Activated CD8-positive, alpha-beta memory T cell treated with anti-CD3 and anti-CD28 coated beads, Interleukin-2, amount 10 ng/mL, durations not matched to agents 7 days and 5 days (primary cell): ENCODE results near the gene ZDHHC17. TPM values are rescaled to one million over a fixed set of nuclear protein-coding genes. Genes with fewer than 3 reads are reported as not detected.

ENCODE experiments used
- ATAC-seq: fragments of 150-1000 bp; cut with Tn5 transposase; one replicate; pipeline ENCODE4 v1.10.0; 2021; ENCODE audit warnings: moderate library complexity
- CTCF ChIA-PET: fragments of 350-600 bp; sonication (Branson Sonifier 250); formaldehyde crosslinking; loops from one replicate; lab custom pipeline; 2021; ENCODE audit warnings: antibody characterized with exemption; lab: Charles Lee
- DNase-seq: peaks from one replicate; pipeline ENCODE4 v3.0.0-alpha.2; 2020
- H3K27ac Mint-ChIP-seq: one replicate; pipeline ENCODE4 v1.8.0; 2021; ENCODE audit warnings: mild to moderate bottlenecking, mixed read lengths
- H3K27me3 Mint-ChIP-seq: one replicate; pipeline ENCODE4 v1.8.0; 2021; ENCODE audit warnings: mixed read lengths
- H3K36me3 Mint-ChIP-seq: one replicate; pipeline ENCODE4 v1.8.0; 2021; ENCODE audit warnings: mild to moderate bottlenecking, mixed read lengths
- H3K4me1 Mint-ChIP-seq: one replicate; pipeline ENCODE4 v1.8.0; 2021; ENCODE audit warnings: mixed read lengths
- H3K4me3 Mint-ChIP-seq: one replicate; pipeline ENCODE4 v1.8.0; 2021; ENCODE audit warnings: mild to moderate bottlenecking, moderate library complexity, mixed read lengths
- H3K9me3 Mint-ChIP-seq: one replicate; pipeline ENCODE4 v1.8.0; 2022; ENCODE audit warnings: low read depth, mixed read lengths
- total RNA-seq, 2 experiments: library from RNA; stranded (reverse); gene quantifications; one replicate each; pipeline ENCODE4 v1.2.3, GENCODE V29; 2021

The ZDHHC17 gene
- total RNA-seq, 2 experiments from 2014 or later = 19.9 to 25.9 TPM

- CTCF ChIA-PET = no interaction called here
- DNase-seq (peak; percentile 71), ATAC-seq (peak; percentile 89)
- Mint-ChIP-seq H3K4me1 (peaks cover 11% of the 10 kb centered on the region), H3K27ac (no peak within 1 kb of the TSS), H3K4me3 (peak within 1 kb of the TSS; percentile 78), H3K27me3 (peaks cover 74% of the 10 kb centered on the region), H3K36me3 (no peaks in the 10 kb centered on the region), H3K9me3 (no peaks in the 10 kb centered on the region)
Observed at GRCh38 chr12:76878899-76879709, 115.2 kb downstream of the ZDHHC17 start, which contains the start of gene CSRP2. TSS of gene CSRP2 (minus strand) at chr12:76879019. CDS start at chr12:76866260, 12,759 bp downstream.

DNA sequence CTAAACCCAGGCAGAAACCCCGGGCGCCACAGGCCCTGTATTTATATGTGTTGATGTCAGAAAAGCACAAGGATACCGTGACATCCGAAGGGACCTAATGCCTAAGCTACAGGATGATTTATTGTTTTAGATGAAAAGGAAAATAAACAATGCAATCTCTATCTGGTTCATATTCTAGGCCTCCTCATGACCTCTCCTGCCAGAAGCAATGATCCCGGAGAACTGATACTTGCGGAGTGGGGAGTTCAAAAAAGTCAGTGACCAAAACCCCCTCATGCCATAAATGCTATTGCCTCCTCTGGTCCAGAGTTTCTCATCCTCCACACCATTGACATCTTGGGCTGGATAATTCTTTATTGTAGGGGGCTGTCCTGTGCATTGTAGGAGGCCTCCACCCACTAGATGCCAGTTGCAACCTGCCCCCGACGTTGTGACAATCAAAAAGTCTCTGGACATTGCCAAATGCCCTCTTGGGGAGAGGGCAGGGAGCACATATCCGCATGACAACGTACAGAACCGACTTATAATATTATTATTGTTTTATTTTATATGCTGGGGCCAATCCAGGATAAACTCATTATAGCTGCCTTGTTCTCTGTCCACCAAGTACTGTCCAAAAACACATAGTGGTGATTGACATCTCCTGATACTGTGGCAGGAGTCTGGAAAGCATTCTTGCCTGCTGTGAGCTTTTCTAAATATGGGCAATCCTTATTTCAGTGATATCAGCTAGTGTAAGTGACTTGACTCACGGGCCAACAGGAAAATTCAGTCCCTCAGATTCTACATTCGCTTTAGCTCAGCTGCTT is 116.0 kb downstream of the ZDHHC17 start:
- CTCF ChIA-PET = no interaction called here
- Mint-ChIP-seq H3K9me3 (no peaks in the 10 kb centered on the region), H3K27me3 (peaks cover 68% of the 10 kb centered on the region), H3K36me3 (no peaks in the 10 kb centered on the region), H3K4me1 (peaks cover 11% of the 10 kb centered on the region), H3K27ac (no peak overlapping the region), H3K4me3 (peak overlapping the region; percentile 67)
- ATAC-seq = no peak
- DNase-seq = no peak

- CTCF ChIA-PET = no interaction called here
- DNase-seq (no peak), ATAC-seq (no peak)
- peaks cover 11% of the 10 kb centered on the region for H3K4me1 Mint-ChIP-seq
- H3K27me3 Mint-ChIP-seq = peaks cover 64% of the 10 kb centered on the region
- no peak overlapping the region for H3K27ac Mint-ChIP-seq
- no peak overlapping the region for H3K4me3 Mint-ChIP-seq
- H3K9me3 Mint-ChIP-seq = no peaks in the 10 kb centered on the region
- no peaks in the 10 kb centered on the region for H3K36me3 Mint-ChIP-seq
Observed at GRCh38 chr12:76880519-76881023, 116.7 kb downstream of the ZDHHC17 start.

- Mint-ChIP-seq H3K4me3 (no peak overlapping the region), H3K27ac (no peak overlapping the region), H3K9me3 (no peaks in the 10 kb centered on the region), H3K4me1 (peaks cover 11% of the 10 kb centered on the region), H3K27me3 (peaks cover 61% of the 10 kb centered on the region), H3K36me3 (no peaks in the 10 kb centered on the region)
- no peak for ATAC-seq
- CTCF ChIA-PET = no interaction called here
- DNase-seq = no peak
Observed at GRCh38 chr12:76881142-76881541, 117.2 kb downstream of the ZDHHC17 start.

- DNase-seq (no peak), ATAC-seq (no peak)
- peaks cover 10% of the 10 kb centered on the region for H3K4me1 Mint-ChIP-seq
- H3K4me3 Mint-ChIP-seq = no peak overlapping the region
- H3K36me3 Mint-ChIP-seq = no peaks in the 10 kb centered on the region
- peaks cover 49% of the 10 kb centered on the region for H3K27me3 Mint-ChIP-seq
- H3K27ac Mint-ChIP-seq = no peak overlapping the region
- CTCF ChIA-PET = no interaction called here
- H3K9me3 Mint-ChIP-seq = no peaks in the 10 kb centered on the region
Observed at GRCh38 chr12:76882367-76882766, 118.5 kb downstream of the ZDHHC17 start.

DNA sequence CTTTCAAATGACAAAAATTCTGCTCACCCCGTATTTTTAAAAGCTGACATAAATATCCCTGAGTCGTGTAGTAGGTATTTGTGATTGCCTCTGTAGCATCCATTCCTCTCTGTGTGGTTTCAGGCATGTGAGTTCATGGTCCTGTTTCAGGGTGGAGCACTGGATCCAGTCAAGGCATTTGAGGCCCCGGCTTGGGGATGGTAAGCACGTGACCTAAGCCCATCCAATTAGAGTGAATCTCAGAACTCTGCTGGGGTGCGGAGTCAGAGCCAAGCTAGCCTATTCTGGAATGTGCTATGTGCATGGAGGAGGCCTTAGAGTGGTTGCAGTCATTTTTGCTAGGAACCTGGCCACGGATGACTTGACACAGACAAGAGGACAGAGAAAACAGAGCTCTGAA is 119.2 kb downstream of the ZDHHC17 start:
- Mint-ChIP-seq H3K27ac (no peak overlapping the region), H3K9me3 (no peaks in the 10 kb centered on the region), H3K4me1 (peaks cover 5% of the 10 kb centered on the region), H3K36me3 (no peaks in the 10 kb centered on the region), H3K27me3 (peaks cover 42% of the 10 kb centered on the region), H3K4me3 (no peak overlapping the region)
- DNase-seq (no peak), ATAC-seq (no peak)
- CTCF ChIA-PET = interaction anchor here (1.0 kb wide), 1 partner anchor 12 kb away, joined by 3 read pairs; no protein-coding TSS in a partner anchor

GRCh38 chr12:76883811-76884210 is 119.9 kb downstream of the ZDHHC17 start:
- DNase-seq = no peak
- Mint-ChIP-seq H3K4me1 (peaks cover 2% of the 10 kb centered on the region), H3K9me3 (no peaks in the 10 kb centered on the region), H3K36me3 (no peaks in the 10 kb centered on the region), H3K27ac (no peak overlapping the region), H3K27me3 (peaks cover 37% of the 10 kb centered on the region), H3K4me3 (no peak overlapping the region)
- no peak for ATAC-seq
- CTCF ChIA-PET = interaction anchor here (1.0 kb wide), 1 partner anchor 11 kb away, joined by 3 read pairs; no protein-coding TSS in a partner anchor

DNA sequence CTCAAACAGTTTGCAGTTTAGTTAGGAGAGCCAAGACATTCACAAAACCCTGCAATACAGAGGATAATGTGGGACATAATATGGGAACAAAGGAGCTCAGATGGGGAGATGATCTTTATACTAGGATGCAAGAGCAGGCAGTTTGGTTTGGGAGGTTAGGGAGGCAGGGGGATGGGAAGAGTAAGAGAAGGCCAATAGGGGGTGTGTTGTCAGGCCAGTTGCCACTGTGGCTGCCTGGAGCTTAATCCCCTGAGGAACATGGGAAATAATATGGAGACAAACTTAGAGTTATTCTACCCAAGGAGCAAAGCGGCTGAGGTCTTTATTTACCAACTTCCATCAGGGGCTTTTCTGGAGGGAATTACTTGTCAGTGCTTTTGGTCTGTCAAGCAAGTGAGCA is 124.9 kb downstream of the ZDHHC17 start:
- Mint-ChIP-seq H3K4me3 (no peak overlapping the region), H3K9me3 (no peaks in the 10 kb centered on the region), H3K27me3 (peaks cover 10% of the 10 kb centered on the region), H3K4me1 (no peaks in the 10 kb centered on the region), H3K27ac (no peak overlapping the region), H3K36me3 (no peaks in the 10 kb centered on the region)
- no peak for ATAC-seq
- DNase-seq = no peak
- CTCF ChIA-PET = interaction anchor here (0.9 kb wide), 1 partner anchor 54 kb away, joined by 3 read pairs; no protein-coding TSS in a partner anchor

GRCh38 chr12:76890151-76891143 is 126.5 kb downstream of the ZDHHC17 start:
- Mint-ChIP-seq H3K4me1 (no peaks in the 10 kb centered on the region), H3K9me3 (no peaks in the 10 kb centered on the region), H3K4me3 (no peak overlapping the region), H3K36me3 (no peaks in the 10 kb centered on the region), H3K27ac (no peak overlapping the region), H3K27me3 (peaks cover 9% of the 10 kb centered on the region)
- DNase-seq = no peak
- CTCF ChIA-PET = no interaction called here
- no peak for ATAC-seq

DNA sequence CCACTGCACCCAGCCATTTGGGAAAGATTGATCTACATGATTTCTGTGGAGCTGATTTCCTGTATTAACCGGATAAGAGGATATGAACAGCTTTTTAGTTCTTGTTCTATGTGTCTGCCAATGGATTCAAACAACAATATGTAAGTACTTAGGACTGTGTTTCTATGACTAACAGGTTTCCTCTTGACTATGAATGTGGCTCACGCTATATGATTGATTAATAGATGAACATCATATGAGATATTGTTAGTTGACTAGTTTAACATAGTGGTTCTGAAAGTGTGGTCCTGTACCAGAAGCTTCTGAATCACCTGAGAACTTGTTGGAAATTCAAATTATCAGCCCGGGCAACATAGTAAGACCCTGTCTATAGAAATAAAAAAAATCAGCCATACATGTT is 127.7 kb downstream of the ZDHHC17 start:
- Mint-ChIP-seq H3K36me3 (no peaks in the 10 kb centered on the region), H3K4me1 (no peaks in the 10 kb centered on the region), H3K4me3 (no peak overlapping the region), H3K9me3 (no peaks in the 10 kb centered on the region), H3K27ac (no peak overlapping the region), H3K27me3 (peaks cover 9% of the 10 kb centered on the region)
- DNase-seq = no peak
- CTCF ChIA-PET = no interaction called here
- no peak for ATAC-seq

DNA sequence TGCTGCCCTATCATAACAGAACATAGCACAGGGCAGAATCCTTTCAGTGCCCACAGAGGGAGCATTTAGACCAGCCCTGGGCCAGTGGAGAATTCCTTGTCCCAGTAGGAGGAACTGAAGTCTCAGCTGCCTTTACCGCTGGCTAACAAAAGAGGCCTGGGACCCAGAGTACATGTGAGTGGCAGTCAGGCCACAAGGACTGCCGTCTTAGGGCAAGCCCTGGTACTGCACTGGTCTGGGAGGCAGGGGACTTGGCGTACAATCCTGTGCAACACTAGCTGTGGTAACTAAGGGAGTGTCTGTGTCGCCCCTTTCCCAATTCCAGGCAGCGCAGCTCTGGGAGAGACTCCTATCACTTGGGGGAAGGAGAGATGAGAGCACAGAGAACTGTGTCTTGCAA is 131.9 kb downstream of the ZDHHC17 start:
- Mint-ChIP-seq H3K9me3 (no peaks in the 10 kb centered on the region), H3K27ac (no peak overlapping the region), H3K36me3 (no peaks in the 10 kb centered on the region), H3K4me1 (no peaks in the 10 kb centered on the region), H3K27me3 (peaks cover 9% of the 10 kb centered on the region), H3K4me3 (no peak overlapping the region)
- ATAC-seq (no peak), DNase-seq (no peak)
- CTCF ChIA-PET = interaction anchor here (1.4 kb wide), 1 partner anchor 12 kb away, joined by 3 read pairs; no protein-coding TSS in a partner anchor

DNA sequence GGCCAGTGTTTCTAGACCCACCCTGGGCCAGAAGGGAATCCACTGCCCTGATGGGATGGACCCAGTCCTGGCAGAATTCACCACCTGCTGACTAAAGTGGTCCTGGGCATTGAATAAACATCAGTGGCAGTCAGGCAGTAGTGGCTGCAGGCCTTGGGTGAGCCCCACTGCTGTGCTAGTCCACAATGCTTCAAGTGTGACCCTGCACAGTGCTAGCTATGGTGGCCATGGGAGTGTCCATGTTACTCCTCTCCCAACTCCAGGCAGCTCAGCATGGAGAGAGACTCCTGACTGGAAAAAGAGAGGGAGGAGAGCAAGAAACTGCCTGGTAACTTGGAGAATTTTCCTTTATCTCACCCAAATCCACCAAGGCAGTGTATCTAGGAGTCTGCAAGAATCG is 132.4 kb downstream of the ZDHHC17 start:
- Mint-ChIP-seq H3K4me1 (no peaks in the 10 kb centered on the region), H3K27me3 (peaks cover 6% of the 10 kb centered on the region), H3K27ac (no peak overlapping the region), H3K36me3 (no peaks in the 10 kb centered on the region), H3K9me3 (no peaks in the 10 kb centered on the region), H3K4me3 (no peak overlapping the region)
- CTCF ChIA-PET = no interaction called here
- DNase-seq (no peak), ATAC-seq (no peak)
